C4-2B (cell line): ENCODE results near the gene C1QTNF9B.

Experiments
- ZFX ChIP-seq: fragments of 450-650 bp; IDR thresholded peaks from 2 replicates; pipeline ENCODE4 v1.6.1; 2017
- TF ChIP-seq, protein P1 (sequence below): fragments of 450-650 bp; conservative IDR thresholded peaks from 2 replicates; pipeline ENCODE4 v1.5.1; 2017; ENCODE audit warnings: mild to moderate bottlenecking

DNA sequence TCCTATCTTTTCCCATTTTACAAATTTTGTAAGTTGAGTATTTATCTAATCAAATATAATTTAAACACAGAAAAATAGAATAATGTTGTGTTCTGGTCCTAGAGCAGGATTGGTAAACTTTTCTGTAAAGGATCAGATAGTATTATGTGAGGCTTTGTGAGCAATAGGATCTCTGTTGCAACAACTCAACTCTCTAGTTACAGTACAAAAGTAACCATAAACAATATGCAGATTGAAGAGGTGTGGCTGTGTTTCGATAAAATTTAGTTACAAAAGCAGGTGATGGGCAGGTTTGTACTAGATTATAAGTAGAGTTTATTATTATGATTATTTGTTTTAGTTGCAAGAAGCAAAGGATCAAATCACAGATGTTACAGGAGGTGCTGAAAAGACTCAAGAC, 15.2 kb upstream of the C1QTNF9B start:
- TF ChIP-seq, protein P1, sequence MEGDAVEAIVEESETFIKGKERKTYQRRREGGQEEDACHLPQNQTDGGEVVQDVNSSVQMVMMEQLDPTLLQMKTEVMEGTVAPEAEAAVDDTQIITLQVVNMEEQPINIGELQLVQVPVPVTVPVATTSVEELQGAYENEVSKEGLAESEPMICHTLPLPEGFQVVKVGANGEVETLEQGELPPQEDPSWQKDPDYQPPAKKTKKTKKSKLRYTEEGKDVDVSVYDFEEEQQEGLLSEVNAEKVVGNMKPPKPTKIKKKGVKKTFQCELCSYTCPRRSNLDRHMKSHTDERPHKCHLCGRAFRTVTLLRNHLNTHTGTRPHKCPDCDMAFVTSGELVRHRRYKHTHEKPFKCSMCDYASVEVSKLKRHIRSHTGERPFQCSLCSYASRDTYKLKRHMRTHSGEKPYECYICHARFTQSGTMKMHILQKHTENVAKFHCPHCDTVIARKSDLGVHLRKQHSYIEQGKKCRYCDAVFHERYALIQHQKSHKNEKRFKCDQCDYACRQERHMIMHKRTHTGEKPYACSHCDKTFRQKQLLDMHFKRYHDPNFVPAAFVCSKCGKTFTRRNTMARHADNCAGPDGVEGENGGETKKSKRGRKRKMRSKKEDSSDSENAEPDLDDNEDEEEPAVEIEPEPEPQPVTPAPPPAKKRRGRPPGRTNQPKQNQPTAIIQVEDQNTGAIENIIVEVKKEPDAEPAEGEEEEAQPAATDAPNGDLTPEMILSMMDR = no peak
- no peak for TF ChIP-seq ZFX
